GM18507 (cell line): ENCODE results near the gene SUCLG2.

Experiments used
- DNase-seq: peaks from one replicate; pipeline ENCODE4 v3.0.0; 2011; ENCODE audit warnings: low read depth; ENCODE audit not compliant: insufficient read length; ENCODE audit errors: extremely low spot score
- FAIRE-seq: peaks from 2 replicates; lab custom pipeline; 2011; peaks lifted over from hg19 to GRCh38; lab: Jason Lieb, UNC

SUCLG2 gene

DNA sequence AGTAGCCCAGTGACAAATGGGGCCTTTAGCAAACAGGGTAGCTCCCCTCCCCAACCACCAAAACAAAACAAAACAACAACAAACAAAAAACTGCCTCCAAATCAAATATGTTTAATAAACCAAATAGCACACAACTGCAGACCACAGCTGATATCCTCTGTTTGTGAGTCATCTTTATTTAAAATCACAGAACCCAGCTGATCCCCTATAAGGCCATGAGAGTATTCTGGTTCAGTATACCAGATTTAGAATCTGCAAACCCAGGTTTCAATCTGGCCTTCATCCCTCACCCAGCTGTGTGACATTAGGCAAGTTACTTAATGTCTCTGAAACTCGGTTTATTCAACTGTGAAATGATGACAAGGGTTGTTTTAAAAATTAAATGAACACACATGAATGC lies 124.5 kb downstream of the SUCLG2 start:
- FAIRE-seq (no peak), DNase-seq (no peak)

DNA sequence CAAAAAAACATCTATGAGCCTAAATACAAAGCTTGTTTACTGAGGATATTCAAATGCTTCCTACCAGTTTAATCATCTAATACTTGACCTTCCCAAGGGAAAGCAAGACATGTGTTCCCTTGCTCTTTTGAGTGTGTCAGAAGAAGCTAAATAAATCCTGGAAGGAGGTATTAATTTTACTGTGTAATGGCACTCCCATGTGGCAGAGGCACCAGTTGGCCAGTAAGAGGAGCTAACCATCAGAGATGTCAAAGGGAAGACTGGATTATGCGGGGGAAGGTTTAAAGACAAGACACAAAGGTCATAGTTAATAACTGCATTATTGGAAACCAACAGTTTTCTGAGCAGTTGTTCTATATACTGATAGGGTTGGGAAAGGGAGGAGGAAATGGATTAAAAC lies 125.1 kb downstream of the SUCLG2 start:
- FAIRE-seq (no peak), DNase-seq (no peak)

DNA sequence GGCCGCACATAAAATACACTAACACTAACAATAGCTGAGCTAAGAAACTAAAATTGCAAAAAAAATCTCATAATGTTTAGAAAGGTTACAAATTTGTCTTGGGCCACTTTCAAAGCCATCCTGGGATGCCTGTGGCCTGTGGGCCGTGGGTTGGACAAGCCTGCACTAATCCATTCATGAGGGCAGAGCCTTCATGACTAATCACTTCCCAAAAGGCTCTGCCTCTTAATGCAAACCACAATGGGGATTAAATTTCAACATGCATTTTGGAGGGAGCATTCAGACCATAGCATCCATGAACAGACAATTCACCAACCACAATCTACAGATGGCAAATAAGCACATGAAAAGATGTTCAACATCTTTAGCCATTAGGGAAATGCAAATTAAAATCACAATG lies 128.2 kb downstream of the SUCLG2 start:
- FAIRE-seq (no peak), DNase-seq (no peak)

DNA sequence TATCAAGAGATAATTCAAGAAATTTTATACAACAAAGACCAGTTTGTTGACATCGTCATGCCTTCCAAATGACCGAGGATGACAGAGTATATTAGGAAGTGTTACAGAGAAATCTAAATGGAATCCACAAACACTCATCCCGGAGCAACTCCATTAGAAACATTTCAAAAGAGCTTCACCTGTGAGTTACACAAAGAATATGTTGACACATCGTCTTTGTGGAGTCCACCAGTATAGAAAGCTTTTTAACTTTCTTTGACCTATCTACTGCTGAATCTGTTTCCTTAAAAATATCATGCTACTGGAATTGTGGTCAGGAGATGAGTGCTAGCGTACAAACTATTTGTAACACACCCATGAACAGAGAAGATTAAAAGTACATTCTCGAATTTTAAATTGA lies 130.4 kb downstream of the SUCLG2 start:
- DNase-seq (no peak), FAIRE-seq (no peak)

DNA sequence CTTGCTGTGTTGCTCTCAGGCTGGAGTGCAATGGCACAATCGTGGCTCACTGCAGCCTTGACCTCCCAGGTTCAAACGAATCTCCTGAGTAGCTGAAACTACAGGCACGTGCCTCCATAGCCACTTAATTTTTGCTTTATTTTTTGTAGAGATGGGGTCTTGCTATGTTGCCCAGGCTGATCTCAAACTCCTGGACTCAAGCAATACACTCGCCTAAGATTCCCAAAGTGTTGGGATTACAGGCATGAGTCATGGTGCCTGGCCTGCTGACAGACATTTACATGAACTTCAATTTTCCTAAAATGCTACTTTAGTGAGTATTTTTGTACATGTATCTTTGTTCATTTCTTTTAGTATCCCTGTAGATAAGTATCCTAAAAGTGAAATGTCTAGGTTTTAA lies 132.3 kb downstream of the SUCLG2 start:
- no peak for FAIRE-seq
- no peak for DNase-seq

DNA sequence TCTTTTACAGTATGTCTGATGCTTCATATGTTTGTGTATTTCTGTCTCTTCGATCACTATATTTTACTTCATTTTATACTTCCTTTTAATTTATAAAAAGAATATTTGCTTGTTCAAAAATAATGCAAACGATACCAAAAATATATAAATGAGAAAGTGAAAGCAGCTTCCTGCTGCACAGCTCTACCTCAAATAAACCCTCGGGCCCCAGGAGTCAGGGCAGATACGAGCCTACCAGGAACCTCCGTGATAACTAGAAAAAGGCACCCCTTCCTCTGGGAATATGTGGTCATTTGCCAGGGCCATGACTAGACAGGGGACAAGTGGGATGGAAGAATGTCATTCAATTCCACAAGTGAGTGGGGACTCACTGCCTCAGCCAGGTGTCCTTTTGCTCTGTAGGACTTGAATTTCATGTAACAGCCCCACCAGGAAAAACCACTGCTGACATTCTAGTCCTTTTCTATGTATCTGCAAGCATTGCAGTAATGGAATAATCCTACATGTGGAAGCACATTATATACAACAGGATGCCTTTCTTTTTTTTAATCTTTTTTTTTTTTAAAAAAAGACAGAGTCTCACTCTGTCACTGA lies 133.3 kb downstream of the SUCLG2 start:
- FAIRE-seq: peak; percentile 60
- no peak for DNase-seq

DNA sequence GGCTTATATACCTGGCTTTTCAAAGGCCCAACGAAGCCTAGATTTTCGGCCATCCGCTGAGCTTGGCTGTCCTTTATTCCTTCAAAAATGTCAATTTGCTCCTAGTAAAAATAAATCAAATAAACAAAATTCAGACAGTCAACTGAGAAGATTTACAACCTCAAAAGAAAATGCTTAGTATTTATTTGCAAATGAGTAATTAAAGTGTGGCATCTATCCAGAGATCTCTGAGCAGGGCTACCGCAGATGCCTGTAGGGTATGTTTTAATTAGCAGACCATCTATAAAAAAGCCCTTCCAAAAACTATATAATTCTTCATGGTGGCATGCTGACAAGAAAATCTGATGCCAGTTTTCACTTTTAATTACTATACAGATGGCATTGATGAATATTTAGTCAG lies 136.2 kb downstream of the SUCLG2 start:
- no peak for FAIRE-seq
- DNase-seq: no peak

DNA sequence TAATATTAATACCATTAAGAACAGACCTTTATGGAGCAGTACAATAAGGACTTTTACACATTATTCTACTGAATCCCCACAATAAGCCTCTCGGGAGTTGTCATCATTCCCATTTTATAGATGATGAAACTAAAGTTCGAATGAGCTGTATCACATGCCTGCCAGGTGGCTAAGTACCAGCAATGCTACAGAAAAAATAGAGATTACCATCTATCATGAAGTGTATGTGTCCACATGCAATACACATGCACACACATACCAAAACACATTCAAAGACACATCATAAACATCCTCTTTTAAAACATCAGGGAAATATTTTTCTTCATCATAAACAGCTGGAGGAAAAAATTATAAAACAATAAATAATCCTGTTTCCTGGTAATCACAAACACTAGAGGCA lies 136.6 kb downstream of the SUCLG2 start:
- DNase-seq (no peak), FAIRE-seq (no peak)

DNA sequence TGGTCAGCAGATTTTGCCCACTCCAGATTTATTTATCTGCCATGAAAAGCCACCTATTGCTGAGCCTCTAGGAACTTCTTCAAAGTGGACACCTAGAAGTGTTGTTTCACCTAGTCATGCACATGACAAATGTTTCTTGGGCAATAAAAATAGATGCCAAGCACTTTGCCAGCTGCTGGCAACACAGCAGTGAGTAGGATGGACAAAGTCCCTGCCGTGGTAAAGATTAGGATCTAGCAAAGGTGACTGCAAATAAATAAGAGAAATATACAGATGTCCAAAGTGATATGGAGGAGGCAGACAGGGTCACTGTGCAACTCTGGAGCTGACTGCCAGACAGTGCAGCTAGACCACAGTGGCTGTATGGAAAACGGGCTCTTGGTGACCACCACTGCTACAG lies 137.9 kb downstream of the SUCLG2 start:
- FAIRE-seq (no peak), DNase-seq (no peak)

DNA sequence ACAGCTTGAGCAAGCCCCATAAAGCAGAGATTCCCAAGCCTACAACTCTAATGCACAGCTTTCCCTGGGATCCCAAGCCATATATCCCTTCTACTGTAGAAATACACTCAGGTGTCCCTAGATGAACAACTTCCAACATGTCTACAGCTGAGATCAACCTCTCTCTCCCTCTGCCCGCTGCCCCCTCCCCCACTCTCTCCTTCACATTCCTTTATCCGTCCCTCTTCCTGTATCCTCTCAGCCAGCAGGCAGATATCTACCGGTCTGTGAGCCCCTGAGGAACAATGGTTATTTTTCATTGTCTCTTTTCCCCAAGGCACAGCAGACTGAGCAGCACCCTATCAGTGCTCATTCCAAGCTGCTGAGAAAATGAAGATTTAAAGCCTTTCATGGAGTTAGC lies 138.6 kb downstream of the SUCLG2 start:
- FAIRE-seq (no peak), DNase-seq (no peak)

DNA sequence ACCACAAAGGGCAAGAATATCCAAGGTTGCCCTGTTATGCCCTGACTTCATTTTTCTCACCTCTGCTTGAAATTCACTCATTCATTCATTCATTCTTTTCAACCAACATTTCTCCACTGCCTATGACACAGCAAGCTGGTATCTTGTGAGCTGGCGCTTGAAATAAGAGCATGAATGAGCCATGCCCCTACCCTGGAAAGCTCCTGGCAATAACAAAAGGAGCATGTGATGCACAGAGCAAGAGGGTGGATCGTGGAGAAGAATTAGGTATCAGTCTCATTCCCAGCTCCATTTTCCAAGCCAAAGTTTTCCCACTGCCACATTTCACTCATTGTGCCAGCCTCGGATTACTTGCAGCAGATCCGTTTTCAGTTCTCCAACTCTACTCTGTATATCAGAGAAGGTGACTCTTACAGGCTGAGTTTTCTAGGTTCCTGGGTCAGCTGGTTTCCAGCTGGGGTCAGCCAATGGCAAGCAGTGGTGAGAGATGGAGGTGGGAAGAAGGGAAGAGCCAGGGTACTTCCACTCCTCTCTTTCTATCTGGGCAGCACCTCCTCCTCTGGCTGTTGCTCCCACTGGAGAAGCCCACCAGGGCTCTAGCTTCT lies 144.8 kb downstream of the SUCLG2 start:
- peak; percentile 12 for FAIRE-seq
- no peak for DNase-seq

DNA sequence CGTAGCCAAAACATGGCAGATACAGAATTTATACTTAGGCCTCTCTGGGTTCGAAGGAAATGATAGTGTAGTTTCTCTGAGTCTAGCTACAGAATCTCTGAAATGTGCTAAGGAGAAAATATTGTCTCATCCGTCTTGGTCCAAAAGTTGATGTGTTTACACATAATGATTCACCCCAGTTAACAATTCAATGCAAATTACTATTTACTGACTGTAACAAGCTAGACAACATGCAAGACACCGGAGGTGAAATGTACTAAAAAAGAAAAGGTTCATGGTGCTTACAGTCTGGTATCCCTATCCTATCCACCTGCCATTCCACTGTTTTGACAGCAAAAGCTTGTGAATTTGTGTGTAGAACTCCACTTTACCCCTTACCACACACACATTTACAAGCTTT lies 146.8 kb downstream of the SUCLG2 start:
- no peak for FAIRE-seq
- DNase-seq: no peak

DNA sequence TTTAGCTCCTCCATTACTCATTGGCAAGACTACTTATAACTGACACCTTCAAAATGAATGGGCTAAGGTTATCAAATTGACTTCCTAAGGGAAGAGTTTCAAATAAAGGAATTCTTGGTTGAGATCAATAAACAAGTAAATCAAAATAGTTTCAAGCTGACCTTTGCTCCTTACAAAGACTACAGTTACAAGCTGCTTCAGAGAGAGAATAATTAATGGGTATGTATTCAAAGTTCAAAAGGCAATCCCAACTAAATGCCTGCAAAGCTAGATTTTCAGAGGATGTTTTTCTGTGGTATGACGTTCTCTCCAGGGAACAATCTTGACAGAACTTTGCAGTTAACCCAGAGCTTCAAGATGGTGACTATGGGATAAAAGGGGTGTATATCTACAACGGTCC lies 153.7 kb downstream of the SUCLG2 start:
- FAIRE-seq (no peak), DNase-seq (no peak)

DNA sequence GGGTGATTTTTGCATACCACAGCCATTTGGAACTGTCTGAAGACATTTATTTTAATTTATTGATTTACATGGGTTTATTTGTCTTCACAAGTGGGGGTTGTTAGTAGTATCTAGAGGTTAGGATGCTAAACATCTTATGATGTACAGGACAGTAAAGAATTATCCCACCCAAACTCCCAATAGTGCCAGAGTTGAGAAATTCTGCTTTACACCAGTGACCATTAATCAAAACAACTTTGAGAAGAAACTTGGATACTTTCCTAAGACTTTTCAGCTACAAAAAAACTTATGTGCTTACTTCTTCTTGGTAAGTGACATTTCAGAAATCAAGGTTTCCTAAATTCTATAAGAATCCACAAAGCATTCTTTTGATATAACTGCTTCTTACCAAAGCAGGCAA lies 156.7 kb downstream of the SUCLG2 start:
- peak; percentile 35 for FAIRE-seq
- DNase-seq: no peak

DNA sequence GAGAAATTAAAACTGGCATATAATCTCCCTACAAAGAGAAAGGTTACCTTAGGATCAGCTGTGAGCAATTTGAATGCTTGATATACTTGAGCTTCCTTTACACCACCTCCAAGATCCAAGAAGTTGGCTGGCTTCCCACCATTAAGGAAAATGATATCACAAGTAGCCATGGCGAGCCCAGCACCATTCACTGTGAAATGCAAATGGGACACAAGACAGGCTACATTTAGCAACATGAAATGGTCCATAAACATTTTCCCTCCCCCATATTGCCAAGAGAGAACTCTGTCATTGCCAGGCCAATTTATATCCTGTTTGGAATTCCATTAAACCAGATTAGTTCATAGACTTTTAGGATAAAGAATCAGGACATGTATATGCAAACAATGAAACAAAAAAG lies 158.7 kb downstream of the SUCLG2 start:
- FAIRE-seq: no peak
- DNase-seq: no peak

DNA sequence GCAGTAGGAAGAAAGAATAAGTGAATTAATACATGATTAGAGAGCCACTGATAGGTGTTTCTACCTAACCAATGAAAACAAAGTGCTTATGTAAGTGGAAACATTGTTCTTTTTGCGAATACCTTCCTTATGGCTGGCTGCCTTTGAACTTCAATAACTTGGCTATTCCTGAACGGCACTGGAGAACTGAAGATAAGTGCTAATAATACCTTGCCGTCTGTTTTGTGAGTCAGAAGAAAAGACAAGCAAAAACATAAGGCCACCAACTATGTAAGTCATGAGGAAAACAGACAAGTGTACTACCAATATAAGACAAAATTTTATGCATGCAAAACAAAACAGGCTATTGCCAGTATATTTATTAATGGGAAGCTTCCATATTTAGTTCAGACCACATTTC lies 160.6 kb downstream of the SUCLG2 start:
- FAIRE-seq: no peak

DNA sequence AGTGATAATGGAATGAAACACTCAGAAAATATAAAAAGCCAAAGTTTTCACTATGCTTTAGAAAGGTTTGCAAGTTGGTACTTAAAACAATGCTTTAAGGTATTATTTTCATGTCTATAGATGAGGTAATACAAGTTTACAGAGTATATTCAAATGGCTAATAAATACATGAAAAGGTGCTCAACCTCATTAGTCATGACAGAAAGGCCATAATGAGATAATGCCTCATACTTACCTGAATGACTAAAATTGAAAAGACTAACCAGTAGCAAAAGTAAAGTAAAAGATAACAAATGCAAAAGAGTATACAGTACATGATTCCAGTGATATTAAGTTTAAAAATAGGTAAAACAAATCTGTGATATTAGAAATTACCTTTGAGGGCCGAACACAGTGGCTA lies 163.8 kb downstream of the SUCLG2 start:
- FAIRE-seq (no peak), DNase-seq (no peak)

More for the DNA sequence above, 160.6 kb downstream of the SUCLG2 start:
- DNase-seq: no peak

DNA sequence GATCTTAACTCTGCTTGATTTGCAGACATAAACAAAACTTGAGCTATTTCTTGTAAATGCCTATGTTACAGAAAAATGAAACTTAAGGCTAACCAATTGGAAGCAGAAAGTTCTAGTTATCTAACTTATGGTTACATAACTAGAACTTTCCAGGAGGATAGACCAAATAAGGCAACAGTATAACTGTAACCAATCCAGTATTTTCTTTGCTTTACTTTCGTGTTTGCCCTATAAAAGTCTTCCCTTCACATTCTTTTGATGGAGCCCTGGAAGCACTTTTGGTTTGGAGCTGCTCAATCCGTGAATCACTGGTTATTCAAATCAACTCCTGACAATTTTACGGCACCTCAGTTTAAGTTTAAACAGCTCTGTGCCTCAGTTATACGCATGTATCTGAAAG lies 164.6 kb downstream of the SUCLG2 start:
- DNase-seq: no peak
- FAIRE-seq: no peak

DNA sequence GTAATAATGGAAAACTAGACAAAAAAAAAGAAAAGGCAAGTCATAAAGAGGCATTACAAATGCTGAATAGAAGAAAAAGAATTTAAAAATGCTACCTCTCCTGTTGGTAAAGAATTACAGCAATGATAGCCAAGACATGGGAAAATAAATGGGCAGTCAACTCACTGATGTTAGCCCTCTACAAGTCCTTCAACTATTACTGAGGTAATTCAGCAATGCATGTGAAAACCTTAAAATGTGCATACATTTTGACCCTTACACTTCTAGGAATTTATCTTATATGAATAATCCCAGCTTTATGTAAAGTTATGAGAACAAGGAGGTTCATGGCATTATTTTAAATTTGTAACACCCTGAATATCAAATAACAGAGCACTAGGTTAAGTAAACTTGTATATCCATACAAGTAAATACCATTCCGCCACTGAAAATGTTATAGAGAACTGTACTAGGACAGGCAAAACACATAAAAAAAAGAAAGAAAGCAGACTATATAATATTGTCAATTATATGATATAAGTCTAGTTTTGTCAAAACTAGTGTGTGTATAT lies 166.8 kb downstream of the SUCLG2 start:
- FAIRE-seq: no peak
- DNase-seq: no peak

DNA sequence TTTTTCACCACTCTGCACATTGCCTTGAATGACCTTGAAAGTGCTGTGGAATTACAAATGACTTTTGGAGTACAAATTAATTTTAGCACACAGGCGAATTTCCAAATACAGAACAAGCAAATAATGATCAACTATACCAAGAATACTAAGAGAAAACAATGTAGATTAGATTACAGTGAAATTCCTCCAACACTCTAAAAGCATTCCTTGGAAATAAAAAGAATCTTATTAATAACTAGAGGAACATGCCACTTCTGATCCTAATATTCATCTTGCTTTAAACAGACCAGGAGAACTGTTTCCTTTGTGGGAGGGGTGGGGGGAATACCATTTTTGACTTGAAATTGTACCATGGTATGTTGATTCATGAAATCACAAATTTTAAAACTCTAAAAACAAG lies 167.5 kb downstream of the SUCLG2 start:
- DNase-seq: no peak

DNA sequence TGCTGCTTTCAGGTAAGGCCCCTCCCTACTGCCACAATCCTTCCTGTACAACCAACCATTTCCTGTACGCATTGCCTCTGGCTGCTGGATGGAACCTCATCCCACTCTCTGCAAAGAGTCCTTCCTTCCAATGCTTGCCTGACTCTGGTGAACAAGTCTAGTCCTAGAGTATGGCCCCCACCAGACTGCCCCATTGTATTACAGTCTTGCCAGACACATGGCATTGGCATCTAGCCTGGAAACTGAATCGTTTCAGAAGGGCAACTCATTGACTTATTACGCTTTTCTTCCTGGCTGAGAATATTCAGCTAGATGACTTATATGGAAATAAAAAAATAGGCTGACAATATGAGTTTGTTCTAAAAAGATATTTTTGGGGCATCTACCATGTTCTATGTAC lies 170.3 kb downstream of the SUCLG2 start:
- FAIRE-seq (no peak), DNase-seq (no peak)

More for the DNA sequence above, 167.5 kb downstream of the SUCLG2 start:
- no peak for FAIRE-seq

DNA sequence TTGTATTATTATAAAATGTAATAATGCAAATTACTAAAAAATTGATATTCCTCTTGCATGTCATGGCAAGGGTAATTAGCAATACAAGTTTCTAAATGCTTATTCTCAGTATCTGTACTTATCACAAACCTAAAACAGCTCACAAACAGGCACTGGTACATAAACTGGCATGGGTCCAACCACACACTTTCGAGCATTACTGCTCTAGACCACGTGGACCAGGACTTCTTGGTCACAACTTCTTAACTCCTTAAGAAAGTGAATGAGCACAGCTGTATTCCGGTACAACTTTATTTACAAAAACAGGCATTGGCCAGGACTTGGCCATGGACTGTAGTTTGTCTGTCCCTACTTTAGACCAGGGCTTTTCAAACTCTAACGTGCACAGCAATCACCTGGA lies 173.3 kb downstream of the SUCLG2 start:
- FAIRE-seq (no peak), DNase-seq (no peak)
